CD4-positive, alpha-beta T cell treated with Interleukin-2 at 100 ng/mL for 4 hours (primary cell): ENCODE results near the gene ACTL7A.
"Not testable (repeated sequence)": the region's sequence is repeated elsewhere in the genome, so short reads cannot be mapped to it uniquely, and the experiment has no call there.

ENCODE experiments used
- DNase-seq: peaks from one replicate; pipeline ENCODE4 v3.0.0-alpha.2; 2020; ENCODE audit warnings: low spot score

ACTL7A gene, protein sequence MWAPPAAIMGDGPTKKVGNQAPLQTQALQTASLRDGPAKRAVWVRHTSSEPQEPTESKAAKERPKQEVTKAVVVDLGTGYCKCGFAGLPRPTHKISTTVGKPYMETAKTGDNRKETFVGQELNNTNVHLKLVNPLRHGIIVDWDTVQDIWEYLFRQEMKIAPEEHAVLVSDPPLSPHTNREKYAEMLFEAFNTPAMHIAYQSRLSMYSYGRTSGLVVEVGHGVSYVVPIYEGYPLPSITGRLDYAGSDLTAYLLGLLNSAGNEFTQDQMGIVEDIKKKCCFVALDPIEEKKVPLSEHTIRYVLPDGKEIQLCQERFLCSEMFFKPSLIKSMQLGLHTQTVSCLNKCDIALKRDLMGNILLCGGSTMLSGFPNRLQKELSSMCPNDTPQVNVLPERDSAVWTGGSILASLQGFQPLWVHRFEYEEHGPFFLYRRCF

DNA sequence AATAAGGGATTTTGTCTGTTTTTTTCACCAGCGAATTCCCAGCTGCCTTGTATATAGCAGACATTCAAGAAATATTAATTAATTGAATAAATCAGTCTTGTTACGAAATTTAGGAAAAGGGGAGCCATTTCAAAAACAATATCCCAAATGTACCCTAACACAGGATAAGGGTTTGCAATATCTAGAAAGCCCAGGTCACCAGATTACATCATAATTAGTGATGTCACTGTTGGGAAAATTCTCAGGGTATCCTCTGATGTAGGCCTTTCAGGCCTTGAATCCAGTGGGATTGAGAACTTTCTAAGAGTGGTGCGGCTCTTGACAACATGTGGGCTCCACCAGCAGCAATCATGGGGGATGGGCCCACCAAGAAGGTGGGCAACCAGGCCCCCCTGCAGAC, at the start of gene ACTL7A:
ACTL7A (plus strand) TSS at position 270 of the 400 bp plus-strand sequence; CDS start at position 327, 57 bp downstream.
- DNase-seq = no peak

DNA sequence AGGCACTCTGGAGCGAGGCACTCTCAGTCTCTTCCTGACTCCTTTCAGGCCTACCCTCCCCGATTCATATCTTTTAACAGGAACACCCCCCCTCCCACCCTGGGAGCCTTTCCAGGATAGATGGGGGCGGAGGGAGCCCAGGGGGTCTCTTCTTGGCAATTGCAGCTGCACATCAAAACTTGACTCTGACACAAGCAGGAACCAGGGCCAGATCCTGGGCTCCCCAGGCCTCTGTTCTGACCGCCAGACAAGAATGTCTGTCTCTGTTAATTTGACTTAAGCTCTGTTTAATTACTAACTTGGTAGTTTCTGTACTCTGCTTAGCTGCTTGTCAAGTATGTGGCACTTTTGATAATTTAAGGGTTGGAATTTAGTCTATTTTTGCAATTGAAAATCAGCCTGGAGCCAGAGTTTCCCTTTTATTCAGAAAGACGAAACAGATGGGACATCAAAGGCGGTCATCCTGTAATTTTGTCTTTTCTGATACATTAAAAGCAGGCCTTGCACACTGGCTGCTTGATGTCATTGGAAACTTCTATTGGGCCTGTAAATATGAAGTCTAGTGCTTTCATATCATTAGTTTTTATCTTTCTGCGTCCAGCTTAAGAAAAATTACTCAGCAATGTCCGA, 49.6 kb upstream of the ACTL7A start:
- no peak for DNase-seq

DNA sequence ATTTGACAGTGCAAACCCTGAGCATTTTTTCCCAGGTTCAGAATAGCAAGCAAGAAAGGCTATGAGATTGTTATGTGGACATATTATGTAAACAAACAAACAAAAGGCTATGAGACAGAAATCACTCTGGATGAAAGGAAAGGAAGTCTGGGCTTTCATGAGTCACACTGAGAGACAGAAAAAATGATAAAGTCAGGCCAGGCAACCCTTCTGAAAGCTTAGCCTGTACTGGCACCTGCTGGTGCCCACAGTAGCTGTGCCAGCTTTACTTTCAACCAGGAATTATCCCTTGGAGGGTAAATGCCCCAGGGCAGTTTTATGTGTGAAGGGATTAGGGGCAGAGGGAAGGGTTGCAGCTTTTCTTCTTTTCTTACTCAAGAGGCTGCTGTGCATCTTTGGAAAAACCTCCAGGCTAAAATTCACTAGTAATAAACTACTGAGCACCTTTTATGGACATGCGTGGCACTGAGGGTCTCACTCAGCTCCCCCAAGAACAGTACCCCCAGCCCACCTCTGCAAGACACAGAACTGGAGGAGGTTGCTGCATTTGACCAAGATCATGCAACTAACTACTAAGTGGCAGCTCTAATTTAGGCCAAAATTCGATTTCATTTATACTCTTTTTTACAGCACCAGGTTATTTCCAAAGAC, 48.0 kb upstream of the ACTL7A start:
- no peak for DNase-seq

DNA sequence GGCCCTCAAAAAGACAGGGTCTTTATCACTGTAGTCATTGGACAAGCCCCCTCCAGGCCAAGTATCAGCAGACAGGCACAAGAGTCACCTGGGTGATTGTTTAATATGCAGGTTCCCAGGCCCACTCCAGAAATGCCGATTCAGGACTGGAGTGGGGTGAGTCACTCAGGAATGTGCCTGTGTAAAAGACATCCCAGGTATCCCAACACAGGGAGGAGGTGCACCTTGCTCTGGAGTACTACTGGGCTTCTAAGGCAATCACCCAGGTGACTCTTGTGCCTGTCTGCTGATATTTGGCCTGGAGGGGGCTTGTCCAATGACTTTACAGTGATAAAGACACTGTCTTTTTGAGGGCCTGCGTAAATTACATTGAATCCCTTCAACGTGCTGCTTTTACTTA, 46.9 kb upstream of the ACTL7A start:
- DNase-seq = no peak

DNA sequence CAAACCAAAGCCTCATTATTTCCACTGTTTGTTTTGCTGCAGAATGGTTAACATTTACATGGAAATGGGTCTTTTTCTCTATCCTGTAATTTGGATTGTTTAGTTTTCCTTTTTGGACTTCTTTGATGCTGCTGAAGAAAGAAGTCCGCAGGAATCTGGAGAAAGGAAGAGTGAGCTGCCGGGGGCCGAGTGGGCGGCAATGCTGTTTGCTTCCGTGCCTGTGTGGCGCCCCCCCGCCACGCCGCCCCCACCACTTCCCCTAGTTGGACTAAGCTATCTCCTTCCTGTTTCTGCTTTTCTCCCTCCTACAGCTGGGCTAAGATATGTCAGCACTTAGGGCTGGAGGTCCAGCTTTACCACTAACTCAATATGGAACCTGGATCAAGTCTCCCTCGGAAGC, 46.0 kb upstream of the ACTL7A start:
- no peak for DNase-seq

DNA sequence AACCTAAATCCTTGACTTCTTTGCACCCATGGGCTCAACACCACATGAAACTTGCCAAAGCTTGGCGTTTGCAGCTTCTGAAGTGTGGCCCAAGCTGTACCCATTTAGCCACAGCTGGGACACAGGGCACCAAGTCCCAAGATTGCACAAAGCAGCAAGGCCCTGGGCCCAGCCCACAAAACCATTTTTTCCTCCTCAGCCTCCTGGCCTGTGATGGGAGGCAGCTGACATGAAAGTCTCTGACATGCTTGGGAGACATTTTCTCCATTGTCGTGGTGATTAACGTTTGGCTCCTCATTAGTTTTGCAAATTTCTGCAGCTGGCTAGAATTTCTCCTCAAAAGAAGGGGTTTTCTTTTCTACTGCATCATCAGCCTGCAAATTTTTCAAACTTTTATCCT, 38.2 kb upstream of the ACTL7A start:
- no peak for DNase-seq

DNA sequence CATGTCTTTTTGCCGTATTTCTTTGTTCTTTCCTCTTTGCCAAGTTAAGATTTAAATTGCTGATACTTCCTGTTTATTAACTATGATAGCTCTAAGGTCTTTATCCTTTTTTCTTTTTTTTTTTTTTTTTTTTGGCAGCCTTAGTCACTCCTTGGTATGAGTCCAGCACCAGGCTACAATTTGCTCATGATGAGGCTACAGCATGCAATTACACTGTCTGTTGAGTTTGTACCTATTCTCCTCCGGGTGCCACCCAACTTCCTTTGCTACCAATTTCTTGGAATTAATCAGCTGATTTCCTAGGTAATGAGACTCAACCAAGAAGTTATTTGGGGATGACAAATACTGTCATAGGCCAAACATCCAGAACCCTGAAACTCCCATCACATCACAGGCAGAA, 31.8 kb upstream of the ACTL7A start:
- DNase-seq = no peak

DNA sequence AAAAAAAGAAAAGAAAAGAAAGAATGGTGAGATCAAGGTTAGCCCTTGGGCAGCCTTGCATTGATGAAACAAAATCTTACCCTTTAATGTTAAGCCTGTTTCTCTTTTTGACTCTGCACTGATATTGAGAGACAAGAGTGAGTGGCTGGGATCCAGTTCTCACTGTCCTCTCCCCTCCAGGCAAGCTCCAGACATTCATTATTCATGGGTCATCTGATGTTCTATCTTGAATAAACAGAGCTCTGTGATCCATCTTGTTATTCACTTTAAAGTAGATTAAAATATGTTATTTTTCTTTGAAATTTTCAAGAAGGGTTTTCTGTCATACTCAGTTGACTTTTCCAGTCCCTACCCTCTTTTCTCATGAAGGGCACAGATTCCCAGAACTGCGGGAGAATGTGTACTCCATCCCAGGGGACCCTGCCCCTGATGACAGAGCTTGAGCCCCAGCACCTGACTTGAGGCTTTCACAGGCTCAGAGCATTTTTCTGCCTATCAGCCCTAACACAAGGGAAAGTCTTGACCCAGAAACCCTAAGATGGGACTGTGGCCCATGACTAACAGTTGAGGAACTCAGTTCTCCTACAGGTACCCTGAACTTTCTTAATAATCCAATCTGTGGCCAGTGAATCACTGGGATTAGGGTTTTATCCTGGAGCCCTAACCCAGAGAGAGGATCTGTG, 30.4 kb upstream of the ACTL7A start:
- DNase-seq = no peak

DNA sequence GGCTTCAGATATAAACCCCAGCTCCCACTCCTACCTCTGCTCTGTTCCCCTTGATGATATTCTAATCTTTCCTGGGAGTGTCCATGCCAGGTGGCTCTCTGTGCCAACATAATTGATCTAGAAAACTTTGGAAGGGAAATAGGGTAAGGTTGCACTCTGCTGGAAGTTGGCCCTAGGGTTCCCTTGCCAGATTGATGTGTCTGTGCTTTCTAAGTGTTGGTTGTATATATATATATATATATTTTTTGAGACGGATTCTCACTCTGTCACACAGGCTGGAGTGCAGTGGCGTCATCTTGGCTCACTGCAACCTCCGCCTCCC, 29.9 kb upstream of the ACTL7A start:
- no peak for DNase-seq

DNA sequence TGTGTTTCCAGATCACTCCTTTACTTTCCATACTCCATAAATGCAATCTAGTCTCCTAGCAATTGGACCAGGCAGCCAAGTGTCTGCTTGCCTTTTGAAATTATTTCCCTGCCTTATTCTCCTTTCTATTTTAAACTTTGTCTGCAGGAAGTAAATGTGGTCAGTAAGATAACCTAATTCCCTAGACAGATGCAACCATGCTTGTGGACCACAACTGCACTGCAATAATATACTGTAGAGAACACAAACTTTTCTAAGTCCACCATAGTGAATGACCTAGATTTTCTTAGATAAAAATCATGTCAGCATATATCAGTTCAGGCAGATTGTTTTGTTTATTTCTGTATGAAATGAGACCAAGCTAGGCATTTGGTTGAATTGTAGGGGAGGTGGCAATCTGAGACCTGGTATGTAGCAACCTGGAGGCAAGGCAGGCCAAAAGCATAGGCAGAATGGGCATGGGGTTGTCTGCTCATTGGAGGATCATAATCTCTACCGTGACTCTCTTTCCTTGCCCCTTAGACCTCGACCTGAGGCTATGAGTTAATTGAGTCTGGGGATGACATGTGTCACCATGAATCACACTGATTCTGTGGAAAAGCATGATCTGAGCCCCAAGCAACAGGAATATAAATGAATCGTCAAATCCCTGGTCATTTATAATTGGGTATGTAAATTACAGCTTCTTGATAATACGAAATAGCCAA, 27.0 kb upstream of the ACTL7A start:
- DNase-seq = no peak

DNA sequence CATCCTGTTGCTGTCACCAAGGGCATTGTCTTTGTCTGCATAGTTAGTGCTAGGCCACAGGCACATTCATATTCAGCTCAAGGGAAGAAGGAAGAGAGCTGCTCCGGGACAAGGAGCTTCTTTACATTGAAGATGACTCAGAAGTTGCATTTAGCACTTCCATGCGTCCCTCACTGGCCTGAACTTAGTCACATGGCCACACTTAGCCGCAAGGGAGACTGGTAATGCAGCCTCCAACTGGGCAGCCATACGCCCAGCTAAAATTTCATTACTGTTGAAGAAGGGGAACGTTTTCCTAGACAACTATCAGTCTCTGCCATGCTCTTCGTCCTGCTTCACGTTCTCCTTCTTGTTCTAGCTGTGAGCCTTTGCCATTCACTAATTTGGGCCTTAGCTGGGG, 26.2 kb upstream of the ACTL7A start:
- DNase-seq = no peak

DNA sequence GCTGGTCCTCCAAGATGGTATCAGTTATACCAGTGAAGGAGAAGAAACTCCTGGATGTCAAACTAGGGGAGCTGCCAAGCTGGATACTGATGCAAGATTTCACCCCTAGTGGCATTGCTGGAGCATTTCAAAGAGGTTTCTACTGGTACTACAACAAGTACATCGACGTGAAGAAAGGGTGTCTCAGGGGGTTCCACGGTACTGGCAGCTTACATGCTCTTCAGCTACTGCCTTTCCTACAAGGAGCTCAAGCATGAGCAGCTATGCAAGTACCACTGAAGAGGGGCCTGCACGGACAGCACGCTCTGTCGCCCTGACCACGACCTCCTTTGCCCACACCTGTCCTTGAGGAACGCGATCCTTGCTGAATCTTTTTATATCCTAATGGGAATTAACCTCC, 25.7 kb upstream of the ACTL7A start:
- no peak for DNase-seq

DNA sequence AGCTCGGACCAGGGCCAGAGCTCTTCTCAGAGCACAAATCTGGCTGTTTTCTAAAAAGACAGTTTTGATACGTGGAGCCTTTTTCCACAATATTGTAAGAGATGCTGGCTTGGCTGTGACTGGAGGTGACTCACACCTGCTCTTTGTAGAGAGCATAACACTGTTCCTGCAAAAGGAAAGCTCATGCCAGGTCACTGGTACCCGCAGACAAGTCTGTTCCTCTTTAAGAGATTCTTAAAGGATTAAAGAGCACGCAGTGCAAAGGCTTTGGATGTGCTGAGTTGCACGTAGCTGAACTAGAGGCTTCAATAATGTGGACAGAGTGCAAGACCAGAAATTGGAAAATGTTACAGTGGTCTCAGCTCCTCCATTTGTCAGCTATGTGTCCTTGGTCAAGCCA, 25.3 kb upstream of the ACTL7A start:
- no peak for DNase-seq

DNA sequence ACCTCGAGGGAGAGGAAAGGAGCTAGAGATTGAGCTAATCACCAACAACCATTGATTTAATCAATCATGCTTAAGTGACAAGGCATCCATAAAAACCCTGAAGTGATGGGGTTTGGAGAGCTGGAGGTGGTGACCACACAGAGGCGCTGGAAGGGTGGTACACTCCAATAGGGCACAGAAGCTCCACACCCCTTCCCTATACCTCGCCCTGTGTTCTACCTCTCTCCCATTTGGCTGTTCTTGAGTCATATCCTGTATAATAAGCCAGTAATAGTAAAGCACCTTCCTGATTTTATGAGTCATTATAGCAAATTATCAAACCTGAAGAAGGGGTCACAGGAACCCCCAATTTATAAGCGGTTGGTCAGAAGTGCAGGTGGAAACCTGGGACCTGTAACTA, 24.5 kb upstream of the ACTL7A start:
- DNase-seq = no peak

DNA sequence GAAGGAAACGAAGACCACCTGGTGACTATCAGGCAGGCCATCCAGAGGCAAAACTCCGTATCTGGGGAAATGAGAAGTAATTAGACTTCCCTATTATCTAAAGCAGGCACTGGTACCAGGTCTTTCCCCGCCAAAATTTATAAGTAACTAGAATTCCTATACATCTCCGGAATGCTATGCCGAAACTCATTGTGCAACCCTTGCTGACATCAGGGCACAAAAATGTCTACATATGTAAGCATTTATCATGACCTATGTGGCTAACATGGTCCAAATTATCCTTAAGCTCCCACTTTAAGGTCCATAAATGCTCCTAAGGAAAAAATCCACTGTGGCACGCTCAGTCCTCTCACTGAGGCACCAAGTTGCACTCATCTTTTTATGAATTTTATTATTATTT, 24.0 kb upstream of the ACTL7A start:
- no peak for DNase-seq

DNA sequence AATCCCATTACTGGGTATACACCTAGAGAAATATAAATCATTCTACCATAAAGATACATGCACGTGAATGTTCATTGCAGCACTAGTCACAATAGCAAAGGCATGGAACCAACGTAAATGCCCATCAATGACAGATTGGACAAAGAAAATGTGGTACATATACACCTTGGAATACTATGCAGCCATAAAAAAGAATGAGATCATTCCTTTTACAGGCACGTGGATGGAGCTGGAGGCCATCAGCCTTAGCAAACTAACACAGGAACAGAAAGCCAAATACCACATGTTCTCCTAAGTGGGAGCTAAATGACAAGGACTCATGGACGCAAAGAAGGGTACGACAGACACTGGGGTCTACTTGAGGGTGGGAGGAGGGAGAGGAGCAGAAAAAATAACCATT, 22.5 kb upstream of the ACTL7A start:
- not testable (repeated sequence) for DNase-seq

DNA sequence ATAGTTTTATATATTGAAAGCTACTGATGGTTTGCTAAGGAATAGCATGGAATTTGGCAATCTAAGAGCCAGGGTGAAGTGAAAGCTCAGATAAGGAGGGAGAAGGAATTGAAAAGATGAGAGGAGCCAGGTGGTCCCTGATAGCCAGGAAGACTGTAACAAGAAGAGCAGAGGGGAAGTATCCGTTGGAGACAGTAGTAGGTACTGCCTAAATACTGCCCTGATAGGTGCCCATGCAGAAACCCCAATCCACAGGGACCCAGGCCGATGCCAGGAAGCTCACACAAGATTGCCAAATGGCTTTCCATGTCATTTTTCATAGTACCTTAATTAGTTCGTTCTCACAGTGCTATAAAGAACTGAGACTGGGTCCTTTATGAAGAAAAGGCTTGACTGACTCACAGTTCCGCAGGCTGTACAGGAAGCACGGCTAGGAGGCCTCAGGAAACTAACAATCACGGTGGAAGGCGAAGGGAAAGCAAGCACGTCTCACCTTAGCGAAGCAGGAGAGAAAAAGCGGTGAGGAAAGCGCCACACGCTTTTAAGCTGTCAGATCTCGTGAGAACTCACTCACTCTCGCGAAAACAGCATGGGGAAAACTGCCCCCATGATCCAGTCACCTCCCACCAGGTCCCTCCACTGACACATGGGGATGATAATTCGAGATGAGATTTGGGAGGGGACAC, 19.3 kb upstream of the ACTL7A start:
- DNase-seq = no peak

DNA sequence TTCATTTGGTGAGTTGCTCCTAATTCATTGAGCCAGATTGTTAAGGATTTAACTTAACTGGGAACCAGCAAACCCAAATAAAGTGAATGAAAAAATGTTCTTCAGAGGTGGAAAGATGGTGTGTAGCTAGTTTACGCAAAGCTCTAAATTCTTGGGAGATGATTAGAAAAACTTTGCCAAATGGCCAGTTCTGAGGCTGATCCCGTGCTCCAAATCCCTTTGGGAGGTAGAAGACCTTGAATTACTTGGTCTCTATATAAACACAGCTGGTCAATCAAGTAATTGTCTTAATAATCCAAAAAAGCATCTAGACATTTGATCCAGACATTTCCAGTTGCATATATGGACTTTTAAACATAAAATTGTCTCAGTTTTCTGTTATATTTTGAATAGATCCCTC, 17.7 kb upstream of the ACTL7A start:
- no peak for DNase-seq

DNA sequence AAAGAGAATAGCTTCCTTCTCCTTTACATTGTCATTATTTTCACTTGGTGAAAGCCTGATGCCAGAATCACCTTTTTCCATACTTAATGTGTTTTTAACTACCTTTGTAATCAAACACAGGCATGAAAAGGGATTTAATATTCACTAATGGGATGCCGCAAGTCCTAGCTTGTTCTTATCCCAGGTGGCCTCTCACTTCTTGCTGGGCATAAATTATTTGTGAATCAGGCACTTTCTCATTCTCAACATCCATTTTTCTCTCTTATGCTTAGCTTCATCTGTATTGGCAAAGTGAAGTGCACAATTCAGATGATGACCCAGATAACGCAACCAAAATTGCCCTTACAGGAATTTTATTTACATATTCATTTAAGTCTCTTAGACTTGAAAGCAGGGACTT, 17.2 kb upstream of the ACTL7A start:
- DNase-seq = no peak

DNA sequence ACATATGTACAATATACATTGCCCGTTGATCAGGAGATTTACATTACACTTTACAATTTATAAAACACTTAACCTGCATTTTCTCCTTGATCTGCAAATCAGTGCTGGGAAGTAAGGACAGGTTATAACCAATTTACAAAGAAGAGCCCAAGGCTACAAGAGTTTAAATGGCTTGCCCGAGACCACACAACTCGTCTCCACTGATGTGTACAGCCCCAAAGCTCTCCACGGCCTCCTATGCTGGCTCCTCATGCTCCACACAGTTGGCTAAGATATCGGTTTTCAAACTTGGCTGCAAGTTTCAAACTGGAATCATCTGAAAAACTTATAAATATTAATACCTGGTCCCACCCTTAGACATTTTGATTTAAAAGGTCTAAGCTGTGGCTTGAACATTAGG, 16.6 kb upstream of the ACTL7A start:
- no peak for DNase-seq

DNA sequence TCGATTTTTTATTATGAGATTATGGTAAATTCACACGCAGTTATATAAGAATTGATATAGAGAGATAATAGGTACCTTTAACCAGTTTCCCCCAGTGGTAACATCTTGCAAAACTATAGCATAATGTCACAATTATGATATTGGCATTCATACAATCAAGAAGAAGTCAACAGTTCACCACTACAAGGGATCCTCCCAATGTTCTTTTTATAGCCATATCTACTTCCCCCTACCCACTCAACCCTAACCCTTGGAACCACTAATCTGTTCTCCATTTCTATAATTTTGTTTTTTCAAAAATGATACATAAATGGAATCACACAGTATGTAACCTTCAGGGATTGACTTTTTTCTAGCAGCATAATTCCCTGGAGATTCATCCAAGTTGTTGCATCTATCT, 16.1 kb upstream of the ACTL7A start:
- DNase-seq = no peak

DNA sequence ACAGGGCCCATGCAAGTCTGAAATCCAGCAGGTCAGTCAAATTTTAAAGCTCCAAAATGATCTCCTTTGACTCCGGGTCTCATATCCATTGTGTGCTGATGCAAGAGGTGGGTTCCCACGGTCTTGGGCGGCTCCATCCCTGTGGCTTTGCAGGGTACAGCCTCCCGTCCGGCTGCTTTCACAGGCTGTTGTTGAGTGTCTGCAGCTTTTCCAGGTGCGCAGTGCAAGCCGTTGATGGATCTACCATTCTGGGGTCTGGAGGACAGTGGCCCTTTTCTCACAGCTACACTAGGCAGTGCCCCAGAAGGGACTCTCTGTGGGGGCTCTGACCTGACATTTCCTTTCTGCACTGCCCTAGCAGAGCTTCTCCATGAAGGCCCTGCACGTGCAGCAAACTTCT, 13.8 kb upstream of the ACTL7A start:
- DNase-seq = not testable (repeated sequence)
